OCI-LY7 (cell line): Measurements from ENCODE around the gene SLC6A19. TPM values are rescaled to one million over a fixed set of nuclear protein-coding genes. Genes with fewer than 3 reads are reported as not detected.

Experiments used
- BruUV-seq: library from RNA; stranded (reverse); fragments of 400-500 nt; replicated peaks from 2 replicates; lab custom pipeline; 2021; lab: Mats Ljungman, UMichigan
- CTCF ChIA-PET: fragments of 300-600 bp; sonication (Branson Sonifier 250); formaldehyde crosslinking; loops from one replicate; lab custom pipeline; 2022; ENCODE audit warnings: antibody characterized with exemption; ENCODE audit not compliant: unreplicated experiment; lab: Charles Lee
- POLR2A ChIA-PET: fragments of 300-600 bp; sonication (Branson Sonifier 250); formaldehyde crosslinking; loops from one replicate; lab custom pipeline; 2022; ENCODE audit warnings: antibody characterized with exemption; lab: Charles Lee
- DNase-seq: peaks from one replicate; pipeline ENCODE4 v3.0.0-alpha.2; 2015; ENCODE audit warnings: low spot score
- H2AFZ ChIP-seq: fragments of 200-600 bp; sonication (generic), shearing (Covaris generic); 2 replicates; pipeline ENCODE4 v1.6.1; 2014; ENCODE audit warnings: mild to moderate bottlenecking, antibody characterized with exemption, low read length, moderate library complexity
- H3K27ac ChIP-seq: fragments of 200-600 bp; sonication (generic); 2 replicates; pipeline ENCODE4 v1.5.1; 2014; ENCODE audit warnings: mixed run types, low read depth, mild to moderate bottlenecking, moderate library complexity, low read length, inconsistent platforms; ENCODE audit not compliant: poor library complexity, severe bottlenecking
- H3K36me3 ChIP-seq: fragments of 200-600 bp; sonication (generic); 2 replicates; pipeline ENCODE4 v1.6.1; 2014; ENCODE audit warnings: mild to moderate bottlenecking, antibody characterized with exemption, low read length, moderate library complexity, mixed read lengths; ENCODE audit not compliant: insufficient read depth
- H3K4me1 ChIP-seq: fragments of 200-600 bp; sonication (generic); 2 replicates; pipeline ENCODE4 v1.5.1; 2014; ENCODE audit warnings: mild to moderate bottlenecking, low read length; ENCODE audit not compliant: insufficient read depth, poor library complexity, severe bottlenecking
- H3K4me2 ChIP-seq: fragments of 200-600 bp; sonication (generic); 2 replicates; pipeline ENCODE4 v1.6.1; 2014; ENCODE audit warnings: mild to moderate bottlenecking, low read length
- H3K4me3 ChIP-seq: fragments of 200-600 bp; sonication (generic); 2 replicates; pipeline ENCODE4 v1.5.1; 2014; ENCODE audit warnings: mild to moderate bottlenecking, low read depth, low read length; ENCODE audit not compliant: poor library complexity, severe bottlenecking
- H3K79me2 ChIP-seq: fragments of 200-600 bp; sonication (generic); 2 replicates; pipeline ENCODE4 v1.6.1; 2016; ENCODE audit warnings: low read depth, mild to moderate bottlenecking, low read length, moderate library complexity, mixed read lengths; ENCODE audit not compliant: insufficient read depth
- H3K9me2 ChIP-seq: fragments of 200-600 bp; sonication (generic); 2 replicates; pipeline ENCODE4 v1.6.1; 2016; ENCODE audit warnings: mild to moderate bottlenecking, low read length, mixed read lengths; ENCODE audit not compliant: insufficient read depth
- H3K9me3 ChIP-seq: fragments of 200-600 bp; sonication (generic); 2 replicates; pipeline ENCODE4 v1.6.1; 2014; ENCODE audit warnings: mild to moderate bottlenecking, mixed run types, low read length, mixed read lengths
- H4K20me1 ChIP-seq: fragments of 200-600 bp; sonication (generic); 2 replicates; pipeline ENCODE4 v1.6.1; 2014; ENCODE audit warnings: mild to moderate bottlenecking, antibody characterized with exemption, low read length, moderate library complexity, mixed read lengths; ENCODE audit not compliant: insufficient read depth
- EZH2phosphoT487 ChIP-seq: fragments of 200-600 bp; sonication (generic); IDR thresholded peaks from 2 replicates; pipeline ENCODE4 v1.6.1; 2018; ENCODE audit warnings: low read depth, borderline replicate concordance, mild to moderate bottlenecking, mixed run types, antibody characterized with exemption, low read length, moderate library complexity, mixed read lengths
- intact Hi-C: fragments of 100-400 bp; cut with micrococcal nuclease; formaldehyde crosslinking; loops from one replicate; pipeline ENCODE4 v1.10.0; 2022; ENCODE audit not compliant: unreplicated experiment
- total RNA-seq, 2 experiments: library from RNA; depleted of rRNA in 1 of 2; stranded (reverse); fragments of >200 nt in 1 of 2; shearing (Covaris generic) in 1 of 2; gene quantifications; 2 replicates each; pipeline ENCODE4 v1.2.3, GENCODE V29; 2014 to 2022
- TF ChIP-seq, protein P1 (sequence below): fragments of 200-600 bp; sonication (generic); conservative IDR thresholded peaks from 2 replicates; pipeline ENCODE4 v1.5.1; 2014; ENCODE audit warnings: mild to moderate bottlenecking, antibody characterized with exemption, low read length, moderate library complexity, mixed read lengths

Gene SLC6A19
- total RNA-seq, 2 experiments from 2014 or later: not detected

DNA sequence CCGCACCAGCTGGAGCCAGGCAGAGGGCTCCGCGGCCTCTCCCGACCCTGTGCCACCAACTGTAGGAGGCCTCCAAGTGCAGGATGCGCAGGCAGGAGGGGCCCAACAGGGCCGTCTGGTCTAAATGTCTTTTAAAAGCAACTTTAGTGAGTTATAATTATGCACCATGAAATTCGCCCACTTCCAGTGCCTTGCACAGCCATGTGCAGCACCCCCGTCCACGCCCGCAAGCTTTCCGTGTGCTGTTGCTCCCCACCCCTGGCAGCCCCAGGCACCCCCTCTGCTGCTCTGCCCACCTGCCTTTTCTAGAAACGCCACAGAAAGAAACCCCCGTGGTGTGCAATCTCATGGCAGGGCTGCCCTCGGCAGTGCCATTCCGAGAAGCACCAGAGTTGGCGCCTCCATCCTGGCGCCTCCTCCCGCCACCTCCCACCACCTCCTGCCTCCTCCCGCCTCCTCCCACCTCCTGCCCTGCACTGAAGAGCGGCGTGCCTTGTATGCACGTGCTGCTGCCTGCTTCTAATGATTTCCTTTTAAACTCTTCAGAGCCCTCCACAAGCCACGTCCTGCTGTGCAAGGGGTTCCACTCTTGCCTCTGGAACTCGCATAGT is 16.3 kb downstream of the SLC6A19 start:
- no peak for DNase-seq
- POLR2A ChIA-PET: no interaction called here

DNA sequence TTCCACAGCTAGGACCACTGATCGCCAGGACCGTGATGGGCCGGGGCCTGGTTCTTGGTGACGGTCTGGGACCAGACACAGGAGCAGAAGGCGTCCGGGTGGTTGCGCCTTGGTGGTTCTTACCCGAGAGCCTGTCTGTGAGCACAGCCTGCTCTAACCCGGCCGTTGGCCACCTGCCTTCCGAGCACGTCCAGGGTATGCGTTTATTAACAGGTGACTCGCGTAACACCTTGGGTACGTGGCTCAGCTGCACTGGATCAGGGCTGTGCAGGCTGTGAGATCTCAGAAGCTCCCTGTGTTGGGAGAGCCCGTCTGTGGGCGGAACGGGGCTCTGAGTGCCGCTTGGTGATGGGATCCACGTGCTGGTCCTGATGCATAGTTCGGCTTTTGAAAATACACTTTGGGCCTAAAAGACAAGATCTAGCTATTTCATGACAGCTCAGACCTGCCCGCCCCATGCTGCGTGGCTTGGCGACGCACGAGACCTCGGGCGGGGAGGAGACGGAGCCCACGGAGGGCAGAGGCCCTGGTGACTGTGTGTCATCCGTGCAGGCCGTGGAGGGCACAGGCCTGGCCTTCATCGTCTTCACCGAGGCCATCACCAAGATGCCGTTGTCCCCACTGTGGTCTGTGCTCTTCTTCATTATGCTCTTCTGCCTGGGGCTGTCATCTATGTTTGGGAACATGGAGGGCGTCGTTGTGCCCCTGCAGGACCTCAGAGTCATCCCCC is 17.1 kb downstream of the SLC6A19 start:
- H3K9me3 ChIP-seq: no peaks in the 10 kb centered on the region
- no peaks in the 10 kb centered on the region for H3K9me2 ChIP-seq
- no peak for TF ChIP-seq EZH2phosphoT487
- TF ChIP-seq, protein P1, sequence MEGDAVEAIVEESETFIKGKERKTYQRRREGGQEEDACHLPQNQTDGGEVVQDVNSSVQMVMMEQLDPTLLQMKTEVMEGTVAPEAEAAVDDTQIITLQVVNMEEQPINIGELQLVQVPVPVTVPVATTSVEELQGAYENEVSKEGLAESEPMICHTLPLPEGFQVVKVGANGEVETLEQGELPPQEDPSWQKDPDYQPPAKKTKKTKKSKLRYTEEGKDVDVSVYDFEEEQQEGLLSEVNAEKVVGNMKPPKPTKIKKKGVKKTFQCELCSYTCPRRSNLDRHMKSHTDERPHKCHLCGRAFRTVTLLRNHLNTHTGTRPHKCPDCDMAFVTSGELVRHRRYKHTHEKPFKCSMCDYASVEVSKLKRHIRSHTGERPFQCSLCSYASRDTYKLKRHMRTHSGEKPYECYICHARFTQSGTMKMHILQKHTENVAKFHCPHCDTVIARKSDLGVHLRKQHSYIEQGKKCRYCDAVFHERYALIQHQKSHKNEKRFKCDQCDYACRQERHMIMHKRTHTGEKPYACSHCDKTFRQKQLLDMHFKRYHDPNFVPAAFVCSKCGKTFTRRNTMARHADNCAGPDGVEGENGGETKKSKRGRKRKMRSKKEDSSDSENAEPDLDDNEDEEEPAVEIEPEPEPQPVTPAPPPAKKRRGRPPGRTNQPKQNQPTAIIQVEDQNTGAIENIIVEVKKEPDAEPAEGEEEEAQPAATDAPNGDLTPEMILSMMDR: no peak
- no peak for DNase-seq
- BruUV-seq: no TSS peak
- no peaks in the 10 kb centered on the region for H3K79me2 ChIP-seq
- H3K4me1 ChIP-seq: no peaks in the 10 kb centered on the region
- intact Hi-C loops: no loop called here
- no peak overlapping the region for H3K4me2 ChIP-seq
- H3K4me3 ChIP-seq: no peak overlapping the region
- no peak overlapping the region for H3K27ac ChIP-seq
- CTCF ChIA-PET: no interaction called here
- no peak overlapping the region for H2AFZ ChIP-seq
- no peaks in the 10 kb centered on the region for H4K20me1 ChIP-seq
- POLR2A ChIA-PET: no interaction called here
- H3K36me3 ChIP-seq: no peaks in the 10 kb centered on the region

More for the DNA sequence above, 16.3 kb downstream of the SLC6A19 start:
- no peaks in the 10 kb centered on the region for H3K36me3 ChIP-seq
- H3K9me2 ChIP-seq: no peaks in the 10 kb centered on the region
- CTCF ChIA-PET: no interaction called here
- no peak overlapping the region for H3K4me2 ChIP-seq
- no peak overlapping the region for H3K4me3 ChIP-seq
- intact Hi-C loops: no loop called here
- H4K20me1 ChIP-seq: no peaks in the 10 kb centered on the region
- BruUV-seq: no TSS peak
- TF ChIP-seq EZH2phosphoT487: no peak
- TF ChIP-seq, protein P1: no peak
- H3K27ac ChIP-seq: no peak overlapping the region
- no peak overlapping the region for H2AFZ ChIP-seq
- no peaks in the 10 kb centered on the region for H3K4me1 ChIP-seq
- H3K9me3 ChIP-seq: no peaks in the 10 kb centered on the region
- no peaks in the 10 kb centered on the region for H3K79me2 ChIP-seq
